ENCODE measurements around the gene POFUT2. TPM values are rescaled to one million over a fixed set of nuclear protein-coding genes. Genes with fewer than 3 reads are reported as not detected.

POFUT2 gene
- total and polyA plus RNA-seq, 7 donors, result 2.5 to 31.3 (median 18.9) TPM

DNA sequence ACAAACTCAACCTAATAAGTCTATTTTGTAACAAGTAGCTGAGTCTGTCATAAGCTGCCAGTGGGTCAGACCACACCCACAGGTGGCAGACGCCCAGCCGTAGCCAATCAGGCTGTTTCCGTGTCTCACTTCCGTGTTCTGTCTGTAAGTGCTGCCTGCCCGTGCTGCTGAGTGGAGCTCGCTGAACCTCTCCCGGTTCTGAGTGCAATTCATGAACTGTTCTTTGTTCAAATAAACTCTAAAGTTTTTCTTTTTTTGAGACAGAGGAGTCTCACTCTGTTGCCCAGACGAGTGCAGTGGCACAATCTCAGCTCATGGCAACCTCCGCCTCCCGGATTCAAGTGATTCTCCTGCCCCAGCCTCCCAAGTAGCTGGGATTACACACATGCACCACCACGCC lies 25.1 kb downstream of the POFUT2 start:
- intact Hi-C loops (cut with DNase I), result no loop called here
- DNase-seq, result no peak
- Histone ChIP-seq H3K9me3 (no peaks in the 10 kb centered on the region), H3K4me3 (no peak overlapping the region), H3K27me3 (peaks cover 0 to 2% (median 0%) of the 10 kb centered on the region in 3 donors), H3K27ac (no peak overlapping the region), H3K36me3 (peaks cover 39 to 48% (median 42%) of the 10 kb centered on the region in 4 donors), H3K4me1 (no peaks in the 10 kb centered on the region)
- 46 to 85% methylated on average over 11 of the region's 11 CpGs for whole genome bisulfite sequencing, 2 donors
- TF ChIP-seq, protein P1, sequence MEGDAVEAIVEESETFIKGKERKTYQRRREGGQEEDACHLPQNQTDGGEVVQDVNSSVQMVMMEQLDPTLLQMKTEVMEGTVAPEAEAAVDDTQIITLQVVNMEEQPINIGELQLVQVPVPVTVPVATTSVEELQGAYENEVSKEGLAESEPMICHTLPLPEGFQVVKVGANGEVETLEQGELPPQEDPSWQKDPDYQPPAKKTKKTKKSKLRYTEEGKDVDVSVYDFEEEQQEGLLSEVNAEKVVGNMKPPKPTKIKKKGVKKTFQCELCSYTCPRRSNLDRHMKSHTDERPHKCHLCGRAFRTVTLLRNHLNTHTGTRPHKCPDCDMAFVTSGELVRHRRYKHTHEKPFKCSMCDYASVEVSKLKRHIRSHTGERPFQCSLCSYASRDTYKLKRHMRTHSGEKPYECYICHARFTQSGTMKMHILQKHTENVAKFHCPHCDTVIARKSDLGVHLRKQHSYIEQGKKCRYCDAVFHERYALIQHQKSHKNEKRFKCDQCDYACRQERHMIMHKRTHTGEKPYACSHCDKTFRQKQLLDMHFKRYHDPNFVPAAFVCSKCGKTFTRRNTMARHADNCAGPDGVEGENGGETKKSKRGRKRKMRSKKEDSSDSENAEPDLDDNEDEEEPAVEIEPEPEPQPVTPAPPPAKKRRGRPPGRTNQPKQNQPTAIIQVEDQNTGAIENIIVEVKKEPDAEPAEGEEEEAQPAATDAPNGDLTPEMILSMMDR (IDR thresholded peaks at IDR 0.05), result no peak
- TF ChIP-seq POLR2A (IDR thresholded peaks at IDR 0.05) (no peak), EP300 (IDR thresholded peaks at IDR 0.05) (no peak), POLR2AphosphoS5 (IDR thresholded peaks at IDR 0.05) (no peak)

DNA sequence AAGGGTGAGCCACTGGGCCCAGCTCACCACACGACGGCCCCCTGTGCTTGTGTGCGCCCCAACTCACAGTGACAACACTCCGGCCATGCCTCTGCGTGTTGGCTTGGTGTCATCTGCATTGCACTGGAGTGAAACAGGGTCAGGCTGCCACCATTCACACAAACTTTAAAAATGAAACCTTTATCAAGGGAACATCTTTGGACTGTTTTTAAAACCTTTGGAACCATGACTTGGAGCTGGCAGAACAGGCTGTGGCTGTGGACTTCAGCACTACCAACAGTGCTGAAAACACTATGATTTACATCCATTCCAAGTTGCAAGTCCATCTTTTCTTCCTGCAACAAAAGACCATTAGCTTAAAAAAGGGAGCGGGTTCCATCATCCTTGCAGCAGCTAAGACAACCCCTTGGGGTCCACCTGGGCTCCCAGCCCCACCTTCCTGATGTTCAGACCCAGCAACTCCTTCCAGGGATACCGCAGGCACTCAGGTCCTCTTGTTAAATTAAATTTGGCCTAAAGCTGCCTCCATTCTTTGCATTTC lies 25.6 kb downstream of the POFUT2 start:
- DNase-seq, result no peak
- Histone ChIP-seq H3K27me3 (peaks cover 0 to 7% (median 0%) of the 10 kb centered on the region in 3 donors), H3K4me3 (no peak overlapping the region), H3K27ac (no peak overlapping the region), H3K4me1 (no peaks in the 10 kb centered on the region), H3K9me3 (no peaks in the 10 kb centered on the region), H3K36me3 (peaks cover 35 to 42% (median 37%) of the 10 kb centered on the region in 4 donors)
- 85 to 93% methylated on average over 7 of the region's 7 CpGs for WGBS, 2 donors
- TF ChIP-seq, protein P1 (IDR thresholded peaks at IDR 0.05), result no peak
- TF ChIP-seq POLR2AphosphoS5 (IDR thresholded peaks at IDR 0.05), result no peak
- TF ChIP-seq EP300 (IDR thresholded peaks at IDR 0.05), result no peak
- TF ChIP-seq POLR2A (IDR thresholded peaks at IDR 0.05), result no peak
- intact Hi-C loops (cut with DNase I), result no loop called here

DNA sequence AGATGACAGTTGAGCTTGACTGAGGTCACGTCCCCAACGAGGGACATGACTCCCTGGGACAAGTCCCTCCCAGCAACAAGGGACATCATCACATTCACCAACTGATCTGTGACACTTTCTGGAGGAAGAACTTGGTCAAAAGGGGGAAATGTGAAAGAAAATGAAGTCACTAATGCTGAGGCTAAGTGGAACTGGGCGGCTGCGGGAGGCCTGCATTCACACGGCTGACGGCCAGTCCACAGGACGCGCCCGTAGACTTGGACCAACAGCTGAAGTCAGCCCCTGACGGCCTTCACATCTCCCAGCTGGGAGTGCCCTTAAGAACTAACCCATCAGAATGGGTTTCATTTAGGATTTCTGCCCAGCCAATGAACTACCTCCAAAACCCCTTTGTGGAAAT lies 26.6 kb downstream of the POFUT2 start:
- Histone ChIP-seq H3K4me3 (no peak overlapping the region), H3K4me1 (no peaks in the 10 kb centered on the region), H3K36me3 (peaks cover 24 to 32% (median 27%) of the 10 kb centered on the region in 4 donors), H3K27me3 (peaks cover 0 to 17% (median 0%) of the 10 kb centered on the region in 3 donors), H3K9me3 (no peaks in the 10 kb centered on the region), H3K27ac (no peak overlapping the region)
- no peak for TF ChIP-seq POLR2AphosphoS5 (IDR thresholded peaks at IDR 0.05)
- TF ChIP-seq POLR2A (IDR thresholded peaks at IDR 0.05), result no peak
- no peak for TF ChIP-seq EP300 (IDR thresholded peaks at IDR 0.05)
- TF ChIP-seq, protein P1 (IDR thresholded peaks at IDR 0.05), result no peak
- WGBS, 2 donors, result 89 to 90% methylated on average over 10 of the region's 10 CpGs
- intact Hi-C loops (cut with DNase I), result no loop called here
- DNase-seq, result no peak

DNA sequence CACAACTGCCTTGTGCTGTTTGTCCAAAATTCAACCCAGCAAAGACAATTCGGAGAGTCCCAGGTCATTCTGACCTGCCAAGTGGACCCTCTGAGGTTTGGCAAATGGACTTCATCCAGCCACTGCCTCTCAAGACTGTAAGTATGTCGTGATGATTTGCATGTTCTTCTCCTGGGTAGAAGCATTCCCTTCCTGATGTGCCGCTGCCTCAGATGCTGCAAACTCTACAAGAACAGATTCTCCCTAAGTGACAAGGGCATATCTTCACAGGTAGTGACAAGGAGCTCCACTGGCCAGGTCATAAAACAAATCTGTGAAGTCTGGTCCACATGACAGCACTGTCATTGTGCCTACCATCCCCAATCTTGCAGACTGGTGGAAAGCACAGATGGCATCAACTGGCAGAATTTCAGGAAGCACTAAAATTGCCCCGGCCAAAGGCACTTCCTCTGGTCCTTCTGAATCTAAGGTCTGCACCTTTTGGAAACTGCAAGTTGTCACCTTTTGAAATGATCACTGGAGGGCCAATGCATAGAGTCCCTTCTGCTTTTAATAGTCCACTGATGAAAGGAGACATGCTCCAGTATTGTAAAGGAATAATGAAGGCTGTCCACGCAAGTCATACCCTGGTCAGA lies 27.4 kb downstream of the POFUT2 start:
- WGBS, 2 donors, result 84 to 85% methylated on average over 5 of the region's 5 CpGs
- Histone ChIP-seq H3K27ac (no peak overlapping the region), H3K27me3 (peaks cover 0 to 25% (median 0%) of the 10 kb centered on the region in 3 donors), H3K4me1 (no peaks in the 10 kb centered on the region), H3K9me3 (no peaks in the 10 kb centered on the region), H3K36me3 (peaks cover 18 to 24% (median 21%) of the 10 kb centered on the region in 4 donors), H3K4me3 (no peak overlapping the region)
- TF ChIP-seq, protein P1 (IDR thresholded peaks at IDR 0.05), result no peak
- TF ChIP-seq EP300 (IDR thresholded peaks at IDR 0.05) (no peak), POLR2A (IDR thresholded peaks at IDR 0.05) (no peak), POLR2AphosphoS5 (IDR thresholded peaks at IDR 0.05) (no peak)
- intact Hi-C loops (cut with DNase I), result no loop called here
- no peak for DNase-seq

Measured in sigmoid colon (tissue), 7 donors.